Pancreas (tissue), 10 donors: Measurements from ENCODE around the gene RNF220. TPM values are rescaled to one million over a fixed set of nuclear protein-coding genes. Genes with fewer than 3 reads are reported as not detected.

Experiments used
- ATAC-seq, 4 donors: fragments of 200-7000 bp; cut with Tn5 transposase; one replicate each; pipeline versions ENCODE4 v1.8.0 to v1.9.1; 2020; ENCODE audit warnings: mild to moderate bottlenecking in 4 of 4, moderate library complexity in 4 of 4
- DNase-seq, 6 donors: peaks; one replicate each; pipeline ENCODE4 v3.0.0-alpha.2; 2020
- FAIRE-seq: peaks from 2 replicates; lab custom pipeline; 2012; peaks lifted over from hg19 to GRCh38; lab: Jason Lieb, UNC
- H3K27ac ChIP-seq, 4 donors: fragments of 200-600 bp; sonication (generic); 1 replicate in 3 of 4; 2 replicates in 1 of 4; pipeline versions ENCODE4 v1.5.0 to v1.8.0; 2020
- H3K27me3 ChIP-seq, 4 donors: fragments of 200-600 bp; one replicate each; pipeline ENCODE4 v1.8.0; 2021
- H3K36me3 ChIP-seq, 3 donors: fragments of 200-600 bp; sonication (generic) in 1 of 3; one replicate each; pipeline versions ENCODE4 v1.5.0 to v1.8.0; 2020 to 2021
- H3K4me1 ChIP-seq, 3 donors: fragments of 200-600 bp; one replicate each; pipeline ENCODE4 v1.8.0; 2021
- H3K4me3 ChIP-seq, 4 donors: fragments of 200-600 bp; sonication (generic) in 2 of 4; one replicate each; pipeline versions ENCODE4 v1.5.0 to v1.8.0; 2020 to 2021
- H3K9me3 ChIP-seq, 4 donors: fragments of 200-600 bp; one replicate each; pipeline ENCODE4 v1.8.0; 2021
- WGBS, 2 donors: extraction: QIAGEN DNeasy Blood & Tissue Kit; methylation state at CpG; one replicate each; pipeline ENCODE4 v1.1.7; 2013; 5-methylcytosine and 5-hydroxymethylcytosine counted together
- intact Hi-C, 3 donors: fragments of 100-400 bp; cut with DNase I; formaldehyde crosslinking; loops; one replicate each; pipeline versions ENCODE4 v1.11.1 to v1.14.2; 2022
- polyA plus RNA-seq, 2 donors: library from polyadenylated mRNA; stranded (reverse); fragments of 200-250 nt; gene quantifications; one replicate each; pipeline ENCODE4 v1.2.3, GENCODE V29; 2013
- total RNA-seq, 6 donors: library from RNA; stranded (reverse); fragmentation: NEBNext Ultra II Directional in 4 of 6; extraction: Animal tissue kit (Norgen Biotek cat#: 25700) in 4 of 6; gene quantifications; one replicate each; pipeline versions ENCODE4 v1.2.1 to v1.2.4, GENCODE V29; 2021 to 2023
- TF ChIP-seq, protein P1 (sequence below), 4 donors: fragments of 200-600 bp; sonication (generic) in 3 of 4; IDR thresholded peaks; one replicate each; pipeline versions ENCODE4 v1.5.0 to v1.8.0; 2021; ENCODE audit warnings: antibody characterized with exemption in 4 of 4
- donor health status: healthy with polysubstance abuse.
- donor health status: DM: no; HTN: no; CAD: no; lungs with moderate emphysema.
- donor health status: DM: no; HTN: no; CAD: no.
- donor health status: control.
- donor health status: control.
- donor health status: Bipolar disorder and iron deficiency.
- donor health status: DM: yes; HTN: yes; CAD: no.
- donor health status: DM: no; HTN: no; CAD: no.
- donor health status: DM: no; HTN: no; CAD: no.
- donor health status: DM: yes; HTN: yes; CAD: no.

Gene RNF220
- total and polyA plus RNA-seq, 8 donors = 22.3 to 43.2 (median 33.0) TPM

DNA sequence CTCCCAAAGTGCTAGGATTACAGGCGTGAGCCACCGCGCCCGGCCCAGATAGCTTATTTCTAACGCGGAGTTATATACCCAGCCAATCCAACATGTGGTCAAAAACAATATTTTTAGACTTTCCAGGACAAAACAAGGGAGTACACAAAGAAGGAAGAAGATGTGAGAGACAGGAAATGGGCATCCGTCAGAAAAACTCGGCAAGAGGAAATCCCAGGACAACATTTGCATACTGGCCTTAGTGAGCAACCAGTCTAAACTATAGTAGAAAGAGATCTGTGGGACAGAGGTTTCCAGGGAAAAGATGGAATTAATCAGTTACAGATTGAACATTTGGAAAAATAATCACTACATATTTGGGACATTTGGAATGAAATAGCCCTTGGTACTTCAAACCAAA, 280.8 kb downstream of the RNF220 start:
- Histone ChIP-seq H3K9me3 (no peaks in the 10 kb centered on the region), H3K4me1 (no peaks in the 10 kb centered on the region), H3K36me3 (no peaks in the 10 kb centered on the region), H3K4me3 (no peak overlapping the region), H3K27ac (no peak overlapping the region), H3K27me3 (no peaks in the 10 kb centered on the region)
- intact Hi-C loops = no loop called here
- WGBS, 2 donors = 84 to 87% methylated on average over 8 of the region's 8 CpGs
- no peak for ATAC-seq
- no peak for FAIRE-seq
- TF ChIP-seq, protein P1, sequence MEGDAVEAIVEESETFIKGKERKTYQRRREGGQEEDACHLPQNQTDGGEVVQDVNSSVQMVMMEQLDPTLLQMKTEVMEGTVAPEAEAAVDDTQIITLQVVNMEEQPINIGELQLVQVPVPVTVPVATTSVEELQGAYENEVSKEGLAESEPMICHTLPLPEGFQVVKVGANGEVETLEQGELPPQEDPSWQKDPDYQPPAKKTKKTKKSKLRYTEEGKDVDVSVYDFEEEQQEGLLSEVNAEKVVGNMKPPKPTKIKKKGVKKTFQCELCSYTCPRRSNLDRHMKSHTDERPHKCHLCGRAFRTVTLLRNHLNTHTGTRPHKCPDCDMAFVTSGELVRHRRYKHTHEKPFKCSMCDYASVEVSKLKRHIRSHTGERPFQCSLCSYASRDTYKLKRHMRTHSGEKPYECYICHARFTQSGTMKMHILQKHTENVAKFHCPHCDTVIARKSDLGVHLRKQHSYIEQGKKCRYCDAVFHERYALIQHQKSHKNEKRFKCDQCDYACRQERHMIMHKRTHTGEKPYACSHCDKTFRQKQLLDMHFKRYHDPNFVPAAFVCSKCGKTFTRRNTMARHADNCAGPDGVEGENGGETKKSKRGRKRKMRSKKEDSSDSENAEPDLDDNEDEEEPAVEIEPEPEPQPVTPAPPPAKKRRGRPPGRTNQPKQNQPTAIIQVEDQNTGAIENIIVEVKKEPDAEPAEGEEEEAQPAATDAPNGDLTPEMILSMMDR (IDR thresholded peaks at IDR 0.05) = no peak
- DNase-seq = no peak

DNA sequence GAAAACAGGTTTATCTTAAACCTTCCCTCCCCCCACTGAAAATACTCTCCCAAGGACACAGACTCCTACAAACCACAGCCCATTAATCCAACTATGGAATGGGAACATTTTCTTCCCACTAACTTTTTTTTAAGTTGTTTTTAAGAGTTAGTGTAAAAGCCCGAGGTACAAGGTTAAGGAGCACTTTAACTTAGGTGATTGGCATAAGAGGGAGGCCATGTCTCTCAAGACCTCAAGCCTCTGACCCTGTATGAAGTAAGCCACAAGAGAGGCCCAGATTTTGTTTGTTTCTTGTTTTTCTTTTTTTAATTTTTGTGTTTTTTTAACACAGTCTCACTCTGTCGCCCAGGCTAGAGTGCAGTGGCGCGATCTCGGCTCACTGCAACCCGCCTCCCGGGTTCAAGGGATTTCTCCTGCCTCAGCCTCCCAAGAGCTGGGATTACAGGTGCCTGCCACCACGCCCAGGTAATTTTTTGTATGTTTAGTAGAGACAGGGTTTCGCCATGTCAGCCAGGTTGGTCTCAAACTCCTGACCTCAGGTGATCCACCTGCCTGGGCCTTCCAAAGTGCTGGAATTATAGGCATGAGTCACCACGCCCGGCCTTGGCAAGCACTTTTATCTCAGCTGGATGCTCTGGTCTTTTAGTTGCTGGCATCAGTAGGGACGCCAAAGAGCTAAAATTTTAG, 283.8 kb downstream of the RNF220 start:
- DNase-seq (no peak), ATAC-seq (no peak), FAIRE-seq (no peak)
- H3K27ac ChIP-seq = no peak overlapping the region
- TF ChIP-seq, protein P1 (IDR thresholded peaks at IDR 0.05) = no peak
- H3K9me3 ChIP-seq = no peaks in the 10 kb centered on the region
- H3K36me3 ChIP-seq = no peaks in the 10 kb centered on the region
- no peaks in the 10 kb centered on the region for H3K27me3 ChIP-seq
- no peaks in the 10 kb centered on the region for H3K4me1 ChIP-seq
- intact Hi-C loops = no loop called here
- 85 to 87% methylated on average over 12 of the region's 12 CpGs for whole genome bisulfite sequencing, 2 donors
- no peak overlapping the region for H3K4me3 ChIP-seq

DNA sequence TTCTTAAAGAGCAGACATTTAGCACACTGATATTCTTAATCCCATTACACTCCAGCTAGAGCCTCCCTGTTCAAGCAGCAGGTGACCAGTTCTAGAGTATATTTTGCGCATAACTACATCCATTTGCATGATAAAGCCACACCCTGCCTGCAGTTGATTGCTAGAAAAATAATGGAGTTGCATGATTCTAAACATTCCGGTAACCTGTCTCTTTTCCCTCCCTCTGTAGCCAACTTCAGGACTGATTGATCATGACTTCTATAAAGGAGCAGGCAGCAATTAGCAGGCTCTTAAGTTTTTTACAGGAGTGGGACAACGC, 284.4 kb downstream of the RNF220 start:
- Histone ChIP-seq H3K27ac (no peak overlapping the region), H3K27me3 (no peaks in the 10 kb centered on the region), H3K9me3 (no peaks in the 10 kb centered on the region), H3K4me1 (no peaks in the 10 kb centered on the region), H3K36me3 (no peaks in the 10 kb centered on the region), H3K4me3 (no peak overlapping the region)
- TF ChIP-seq, protein P1 (IDR thresholded peaks at IDR 0.05) = no peak
- DNase-seq = no peak
- 86 to 90% methylated on average over 3 of the region's 3 CpGs for WGBS, 2 donors
- FAIRE-seq = no peak
- intact Hi-C loops = no loop called here
- no peak for ATAC-seq

DNA sequence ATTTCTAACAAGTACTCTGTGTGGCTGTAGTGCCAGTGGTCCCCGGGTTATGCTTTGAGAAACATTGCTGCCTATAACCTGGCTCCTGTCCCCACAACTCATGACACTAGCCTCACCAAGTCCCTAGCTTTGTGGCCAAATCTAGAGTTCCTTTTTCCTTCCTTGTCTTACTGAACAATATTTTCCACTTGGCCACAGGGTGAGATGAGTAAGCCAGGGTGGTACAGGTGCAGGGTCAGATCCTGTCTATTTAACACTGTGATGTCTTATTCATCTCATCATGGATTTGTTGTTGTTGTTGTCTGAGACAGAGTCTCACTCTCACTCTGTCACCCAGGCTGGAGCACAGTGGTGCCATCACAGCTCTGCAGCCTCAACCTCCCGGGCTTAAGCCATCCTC, 288.1 kb downstream of the RNF220 start:
- WGBS, 2 donors = 76 to 79% methylated on average over 2 of the region's 2 CpGs
- TF ChIP-seq, protein P1 (IDR thresholded peaks at IDR 0.05) = no peak
- intact Hi-C loops = no loop called here
- no peak for DNase-seq
- no peak for ATAC-seq
- Histone ChIP-seq H3K27ac (no peak overlapping the region), H3K4me1 (no peaks in the 10 kb centered on the region), H3K36me3 (no peaks in the 10 kb centered on the region), H3K27me3 (no peaks in the 10 kb centered on the region), H3K9me3 (no peaks in the 10 kb centered on the region), H3K4me3 (no peak overlapping the region)
- no peak for FAIRE-seq

DNA sequence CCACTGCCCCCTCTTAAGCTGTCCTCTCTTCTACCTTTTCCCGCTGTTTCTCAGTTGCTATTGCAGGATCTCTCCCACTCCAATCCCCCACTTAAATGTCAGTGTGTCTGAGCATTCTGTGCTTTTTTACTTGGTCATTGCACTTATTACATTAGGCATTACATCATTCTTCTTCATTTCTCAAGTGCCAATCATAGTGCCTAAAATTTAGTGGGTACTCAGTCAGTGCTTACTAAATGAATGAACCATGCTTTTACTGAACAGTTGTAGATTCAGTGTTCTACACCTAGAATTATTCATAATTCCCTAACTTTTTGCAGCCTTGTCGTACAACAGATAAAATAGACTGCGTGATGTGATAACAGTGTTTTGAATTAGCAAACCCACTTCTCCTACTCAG, 288.8 kb downstream of the RNF220 start:
- H3K4me3 ChIP-seq = no peak overlapping the region
- H3K4me1 ChIP-seq = no peaks in the 10 kb centered on the region
- no peaks in the 10 kb centered on the region for H3K9me3 ChIP-seq
- DNase-seq = no peak
- intact Hi-C loops = no loop called here
- ATAC-seq = no peak
- no peaks in the 10 kb centered on the region for H3K36me3 ChIP-seq
- TF ChIP-seq, protein P1 (IDR thresholded peaks at IDR 0.05) = no peak
- no peak overlapping the region for H3K27ac ChIP-seq
- H3K27me3 ChIP-seq = no peaks in the 10 kb centered on the region
- 80 to 92% methylated on average over 3 of the region's 3 CpGs for WGBS, 2 donors
- no peak for FAIRE-seq
